T follicular helper cell (primary cell): ENCODE measurements around the gene TBC1D28.
"Not testable (repeated sequence)": the region's sequence is repeated elsewhere in the genome, so short reads cannot be mapped to it uniquely, and the experiment has no call there.

Experiments used
- DNase-seq: peaks from one replicate; pipeline ENCODE4 v3.0.0-alpha.2; 2020; ENCODE audit warnings: low read depth
- total RNA-seq, 2 experiments: gene quantifications; one replicate each; lab custom pipeline; 2026; lab: John Stamatoyannopoulos, UW

TBC1D28 gene
- 0.06 to 0.09 reads per million in 2 experiments for total RNA-seq

DNA sequence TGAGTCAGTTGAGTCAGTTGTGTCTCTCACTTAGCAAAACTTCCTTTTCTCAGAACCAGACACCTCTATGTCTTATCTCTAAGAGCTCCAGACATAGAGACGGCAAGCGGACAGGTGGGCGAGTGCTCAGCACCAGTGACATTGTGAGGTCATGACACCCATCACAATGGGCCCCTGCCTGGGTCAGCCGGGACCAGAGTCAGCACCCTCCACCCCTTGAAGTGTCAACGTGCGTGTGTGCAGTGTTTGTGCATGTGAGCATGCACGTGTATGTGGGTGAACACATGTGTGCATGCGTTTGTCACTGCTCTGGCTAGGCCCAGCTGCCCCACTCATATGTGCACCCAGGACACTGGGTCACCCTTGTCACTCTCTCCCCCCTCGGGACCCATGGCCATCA is at the start of gene TBC1D28:
TBC1D28 (minus strand) TSS at position 101 of the 400 bp plus-strand sequence. CDS start 3,039 bp downstream, outside the sequence.
- DNase-seq: not testable (repeated sequence)

DNA sequence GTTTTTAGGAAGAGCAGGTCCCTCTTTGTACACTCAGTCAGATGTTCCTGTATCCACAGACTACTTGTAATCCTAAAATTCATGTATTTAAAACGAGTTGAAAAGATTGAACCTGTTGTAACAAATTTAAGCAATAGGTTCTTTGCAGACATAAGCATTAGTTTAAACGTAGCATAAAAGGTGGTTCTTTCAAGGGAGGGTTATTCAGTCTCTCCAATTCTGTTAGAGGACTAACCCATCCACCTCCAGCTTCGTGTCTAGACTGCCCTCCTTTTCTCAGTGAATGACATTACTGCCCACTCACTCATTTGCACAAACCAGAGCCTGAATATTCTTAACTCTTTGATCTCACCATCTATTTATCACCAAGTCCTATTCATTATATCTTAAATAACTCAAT is 38.5 kb upstream of the TBC1D28 start:
- not testable (repeated sequence) for DNase-seq

DNA sequence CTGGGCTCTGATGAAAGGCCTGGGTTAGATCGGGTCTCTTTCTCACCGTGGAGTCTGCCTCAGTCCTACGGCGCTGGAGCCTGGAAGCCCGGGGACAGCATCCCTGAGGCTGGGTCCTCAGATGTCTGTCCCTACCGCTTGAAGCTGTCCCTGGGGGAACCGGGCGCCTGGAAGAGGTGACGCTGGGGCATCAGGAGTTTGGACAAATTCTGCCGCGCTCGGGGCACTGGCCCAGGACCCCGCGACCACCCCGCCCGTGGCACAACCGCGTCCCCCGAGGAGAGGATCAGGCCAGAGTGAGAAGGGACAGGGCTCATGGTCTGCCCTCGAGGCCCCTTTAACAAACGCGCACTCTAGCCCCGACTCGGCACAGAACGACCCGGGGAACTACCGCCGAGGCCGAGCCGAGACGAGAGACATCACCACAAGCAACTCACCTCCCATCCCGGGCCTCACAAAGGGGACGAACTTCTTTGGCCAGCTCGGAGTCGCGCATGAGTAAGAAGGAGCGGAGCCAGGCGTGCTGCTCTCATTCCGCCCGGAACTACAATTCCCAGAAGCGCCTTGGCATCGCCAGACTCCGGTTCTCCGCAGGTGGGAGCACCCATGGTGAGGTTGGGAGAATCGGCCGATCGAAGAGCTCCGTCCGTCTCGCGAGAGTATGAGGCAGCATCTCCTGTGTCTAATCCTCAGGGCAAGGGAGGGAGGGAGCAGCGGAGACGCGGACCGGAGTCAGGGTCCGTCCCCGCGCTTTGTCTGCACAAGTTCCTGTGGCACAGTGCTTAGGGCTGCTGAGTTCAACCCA is 37.8 kb upstream of the TBC1D28 start, which contains the start of gene FOXO3B:
FOXO3B (minus strand) TSS at position 548 of the 805 bp plus-strand sequence. CDS start 663 bp downstream, outside the sequence.
- peak; percentile 62 for DNase-seq

DNA sequence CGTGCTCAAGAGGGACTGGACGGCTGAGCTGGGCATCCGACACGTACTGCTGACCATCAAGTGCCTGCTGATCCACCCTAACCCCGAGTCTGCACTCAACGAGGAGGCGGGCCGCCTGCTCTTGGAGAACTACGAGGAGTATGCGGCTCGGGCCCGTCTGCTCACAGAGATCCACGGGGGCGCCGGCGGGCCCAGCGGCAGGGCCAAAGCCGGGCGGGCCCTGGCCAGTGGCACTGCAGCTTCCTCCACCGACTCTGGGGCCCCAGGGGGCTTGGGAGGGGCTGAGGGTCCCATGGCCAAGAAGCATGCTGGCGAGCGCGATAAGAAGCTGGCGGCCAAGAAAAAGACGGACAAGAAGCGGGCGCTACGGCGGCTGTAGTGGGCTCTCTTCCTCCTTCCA is 33.2 kb upstream of the TBC1D28 start:
- not testable (repeated sequence) for DNase-seq

DNA sequence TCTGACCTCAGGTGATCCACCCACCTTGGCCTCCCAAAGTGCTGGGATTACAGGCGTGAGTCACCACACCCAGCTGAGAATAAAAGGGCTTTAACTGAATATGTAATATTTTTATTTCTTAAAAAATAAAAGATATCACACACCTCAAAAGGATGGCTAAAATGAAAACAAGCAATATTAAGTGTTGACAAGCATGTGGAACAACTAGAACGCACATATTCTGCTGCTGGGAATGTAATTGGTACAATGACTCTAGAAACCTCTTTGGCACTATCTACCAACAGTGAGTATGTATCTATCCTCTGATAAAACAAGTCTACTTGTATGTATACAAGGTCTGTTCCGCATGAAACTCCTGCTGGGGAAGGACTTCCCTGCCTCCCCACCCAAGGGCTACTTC is 32.7 kb upstream of the TBC1D28 start:
- not testable (repeated sequence) for DNase-seq

DNA sequence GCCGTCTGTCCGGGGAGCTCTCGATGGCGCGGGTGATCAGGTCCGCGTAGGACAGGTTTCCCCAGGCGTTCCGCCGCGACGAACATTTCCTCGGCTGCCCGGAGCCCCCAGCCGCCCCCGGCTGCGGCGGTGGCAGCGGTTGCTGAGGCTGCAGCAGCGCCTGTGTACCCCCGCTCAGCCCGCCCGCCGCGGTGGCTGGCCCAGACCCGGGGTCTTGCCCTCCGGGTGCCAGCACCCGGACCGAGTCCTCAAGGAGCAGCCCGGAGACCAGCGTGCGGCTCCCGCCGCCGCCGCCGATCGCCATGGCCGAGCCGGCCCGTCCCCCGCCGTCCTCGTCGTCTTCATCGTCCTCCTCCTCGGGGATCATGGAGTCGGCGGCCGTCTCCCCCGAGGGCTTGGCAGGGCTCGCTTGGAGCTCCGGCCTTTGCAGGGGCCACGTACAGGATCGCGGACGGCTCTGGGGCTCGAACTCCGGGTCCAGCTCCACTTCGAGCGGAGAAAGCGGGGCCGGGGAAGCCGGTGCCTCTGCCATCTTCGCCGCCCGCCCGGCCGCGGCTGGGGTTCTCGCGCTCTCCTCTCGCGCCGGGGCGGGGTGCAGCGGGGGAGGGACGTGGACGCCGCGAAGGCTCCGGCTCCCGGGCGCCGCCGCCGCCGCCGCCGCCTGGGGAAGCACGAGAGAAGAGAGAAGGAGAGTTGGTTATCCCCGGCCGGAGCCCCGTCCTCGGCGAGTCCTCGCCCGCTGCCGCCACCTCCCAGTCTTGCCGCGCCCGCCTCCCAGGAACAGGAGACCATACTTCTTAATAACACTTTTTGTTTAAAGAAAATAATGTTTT is 28.4 kb upstream of the TBC1D28 start:
- not testable (repeated sequence) for DNase-seq

DNA sequence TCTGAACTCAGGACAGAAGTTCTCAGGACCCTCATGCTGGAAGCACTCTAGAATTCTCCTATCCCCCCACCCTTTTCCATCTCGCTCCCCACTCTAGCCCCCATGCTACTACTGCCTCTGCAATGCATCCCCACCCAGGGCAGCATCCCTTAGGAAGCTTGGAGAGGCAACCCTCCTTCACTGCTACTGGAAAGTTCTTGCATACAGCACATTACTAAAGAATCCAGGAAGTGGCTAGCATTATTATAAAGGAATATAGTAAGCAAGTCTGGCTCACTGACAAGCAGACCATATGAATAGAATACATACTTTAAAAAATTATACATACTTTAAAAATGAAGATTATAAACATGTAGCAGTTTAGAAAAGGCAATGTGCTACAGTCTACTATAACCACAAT is 24.4 kb upstream of the TBC1D28 start:
- not testable (repeated sequence) for DNase-seq

DNA sequence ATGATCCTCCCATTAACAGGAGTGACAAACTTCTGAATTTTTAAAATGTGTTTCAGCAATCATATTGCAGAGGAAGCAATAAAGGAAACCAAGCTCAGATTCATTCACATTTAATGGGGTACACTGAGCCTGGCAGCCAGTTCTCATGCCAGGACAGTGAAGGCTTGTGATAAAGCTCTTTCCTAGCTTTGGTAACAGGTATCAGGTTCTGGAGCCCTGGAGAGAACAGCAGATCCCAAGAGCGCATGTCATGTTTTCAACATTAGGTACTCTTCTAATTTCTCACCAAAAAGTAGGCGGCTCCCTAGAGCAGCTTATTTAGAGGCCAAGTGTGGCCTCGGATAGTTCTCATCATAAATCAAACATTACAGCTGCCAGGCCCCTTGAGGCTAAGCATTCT is 23.3 kb upstream of the TBC1D28 start:
- not testable (repeated sequence) for DNase-seq

DNA sequence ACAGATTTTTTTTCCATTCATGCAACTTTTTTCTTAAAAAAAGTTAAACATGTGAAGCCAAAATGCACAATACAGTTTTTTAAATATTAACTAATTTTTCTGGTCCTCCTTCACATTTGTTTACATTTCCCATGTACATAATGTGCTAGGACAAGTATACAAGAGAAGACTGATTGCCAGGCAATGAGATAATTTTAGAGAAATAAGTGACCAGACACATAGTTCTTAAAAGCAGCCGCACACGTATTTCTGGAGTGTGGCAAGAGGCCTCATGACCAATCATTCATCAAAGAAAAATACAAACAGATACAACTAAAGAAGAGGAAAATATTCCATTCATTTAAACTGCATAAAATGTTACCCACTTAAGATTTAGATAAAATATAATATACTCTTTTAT is 22.1 kb upstream of the TBC1D28 start:
- not testable (repeated sequence) for DNase-seq

DNA sequence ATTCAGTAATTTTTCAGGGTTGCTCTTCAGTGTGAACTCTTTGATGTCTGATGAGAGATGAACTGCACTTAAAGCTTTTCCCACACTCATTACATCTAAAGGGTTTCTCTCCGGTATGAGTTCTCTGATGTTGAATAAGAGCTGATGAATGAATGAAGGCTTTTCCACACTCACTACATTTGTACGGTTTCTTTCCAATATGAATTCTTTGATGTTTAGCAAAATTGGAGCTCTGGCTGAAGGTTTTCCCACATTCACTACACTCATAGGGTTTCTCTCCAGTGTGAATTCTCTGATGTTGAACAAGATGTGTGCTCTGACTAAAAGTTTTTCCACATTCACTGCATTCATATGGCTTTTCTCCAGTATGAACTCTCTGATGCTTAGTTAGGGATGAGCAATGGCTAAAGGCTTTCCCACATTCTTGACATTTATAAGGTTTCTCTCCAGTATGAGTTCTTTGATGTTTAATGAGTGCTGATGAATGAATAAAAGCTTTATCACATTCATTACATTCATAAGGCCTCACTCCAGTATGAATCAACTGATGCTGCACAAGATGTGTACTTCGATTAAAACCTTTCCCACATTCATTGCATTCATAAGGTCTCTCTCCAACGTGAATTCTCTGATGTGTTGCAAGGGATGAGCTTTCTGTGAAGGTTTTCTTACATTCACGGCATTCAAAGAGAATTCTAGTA is 17.9 kb upstream of the TBC1D28 start:
- not testable (repeated sequence) for DNase-seq

DNA sequence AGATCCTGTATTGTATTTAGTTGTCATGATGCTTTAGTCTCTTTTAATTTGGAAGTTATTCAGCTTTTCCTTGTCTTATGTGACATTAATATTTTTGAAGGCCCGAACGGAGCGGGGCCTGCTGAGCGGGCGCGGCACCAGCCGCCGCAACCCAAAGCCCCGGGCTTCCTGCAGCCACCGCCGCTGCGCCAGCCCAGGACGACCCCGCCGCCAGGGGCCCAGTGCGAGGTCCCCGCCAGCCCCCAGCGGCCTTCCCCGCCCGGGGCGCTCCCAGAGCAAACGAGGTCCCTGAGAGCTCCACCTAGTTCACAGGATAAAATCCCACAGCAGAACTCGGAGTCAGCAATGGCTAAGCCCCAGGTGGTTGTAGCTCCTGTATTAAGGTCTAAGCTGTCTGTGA is 5.9 kb upstream of the TBC1D28 start:
- DNase-seq: not testable (repeated sequence)

DNA sequence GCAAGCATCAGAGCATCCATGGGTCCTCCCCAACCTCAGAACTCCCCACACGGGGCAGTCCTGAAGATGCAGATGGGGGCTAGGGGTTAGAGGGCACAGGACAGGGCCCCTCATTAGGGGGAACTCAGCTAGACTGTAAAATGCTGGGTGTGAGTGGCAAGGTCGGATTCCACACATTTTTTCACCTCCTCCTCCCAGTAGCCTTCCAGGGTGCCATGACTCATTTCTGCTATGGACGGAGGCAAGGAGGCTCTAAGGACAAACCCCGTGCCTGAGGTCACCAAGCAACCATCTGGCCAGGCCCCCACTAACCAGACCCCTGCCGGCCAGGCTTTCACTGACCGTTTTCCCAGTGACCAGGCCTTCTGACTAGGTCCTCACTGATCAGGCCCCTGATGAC is 1.1 kb downstream of the TBC1D28 start:
- not testable (repeated sequence) for DNase-seq

DNA sequence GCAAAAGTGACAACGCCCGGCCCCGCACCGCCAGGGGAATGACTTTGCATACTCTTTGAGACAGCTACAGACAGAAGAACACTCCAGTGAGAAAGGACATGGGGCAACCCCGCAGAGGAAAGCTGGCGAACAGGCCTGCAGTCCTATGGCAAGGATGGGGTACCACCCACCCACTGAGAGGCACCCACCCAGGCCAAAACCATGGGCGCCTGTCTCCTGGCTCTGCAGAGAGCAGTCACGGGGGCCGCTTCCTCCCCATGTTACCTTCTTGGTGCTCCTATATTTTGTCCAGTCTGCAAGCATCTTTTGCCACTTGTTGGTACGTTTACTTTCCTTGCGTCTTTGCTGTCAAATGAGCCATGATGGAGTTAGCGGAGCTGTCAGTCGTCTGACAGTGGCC is 5.8 kb downstream of the TBC1D28 start:
- not testable (repeated sequence) for DNase-seq

DNA sequence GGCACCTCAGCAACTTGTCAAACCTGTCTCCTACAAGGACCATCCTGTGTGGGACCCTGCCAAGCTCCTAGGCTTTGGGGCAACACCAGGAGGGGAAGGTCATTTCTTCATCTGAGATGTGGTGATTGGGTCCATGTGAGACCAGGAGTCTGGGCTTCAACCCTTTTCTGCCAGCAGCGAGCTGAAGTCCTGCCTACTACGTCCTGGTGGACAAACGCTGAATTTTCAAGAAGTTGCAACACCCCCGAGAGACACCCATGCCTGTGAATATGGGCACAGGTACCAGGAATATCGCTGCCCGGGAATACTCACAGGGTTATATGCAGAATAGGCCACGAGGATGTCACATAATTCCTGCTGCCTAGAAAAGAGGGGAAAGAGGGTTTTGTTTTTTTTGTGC is 8.0 kb downstream of the TBC1D28 start:
- DNase-seq: not testable (repeated sequence)

DNA sequence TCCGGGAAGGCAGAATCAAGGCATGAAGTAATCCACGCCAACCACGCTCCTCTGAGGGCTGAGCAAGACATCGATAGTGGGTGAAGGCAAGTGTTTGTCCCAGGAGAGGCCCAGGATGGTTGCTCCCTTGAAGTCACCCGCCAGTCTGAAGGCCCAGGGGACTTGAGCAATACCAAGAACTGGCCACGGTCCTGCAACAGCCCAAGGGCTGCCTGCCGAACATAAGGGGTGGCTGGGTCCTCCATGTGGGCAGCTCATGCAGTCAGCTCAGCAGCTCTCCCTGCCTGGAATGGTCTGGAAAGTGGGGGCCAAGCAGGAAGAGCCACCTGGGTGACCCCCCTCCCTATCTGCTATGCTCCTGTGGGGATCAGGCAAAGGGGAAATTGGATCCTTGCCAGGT is 8.4 kb downstream of the TBC1D28 start:
- not testable (repeated sequence) for DNase-seq

DNA sequence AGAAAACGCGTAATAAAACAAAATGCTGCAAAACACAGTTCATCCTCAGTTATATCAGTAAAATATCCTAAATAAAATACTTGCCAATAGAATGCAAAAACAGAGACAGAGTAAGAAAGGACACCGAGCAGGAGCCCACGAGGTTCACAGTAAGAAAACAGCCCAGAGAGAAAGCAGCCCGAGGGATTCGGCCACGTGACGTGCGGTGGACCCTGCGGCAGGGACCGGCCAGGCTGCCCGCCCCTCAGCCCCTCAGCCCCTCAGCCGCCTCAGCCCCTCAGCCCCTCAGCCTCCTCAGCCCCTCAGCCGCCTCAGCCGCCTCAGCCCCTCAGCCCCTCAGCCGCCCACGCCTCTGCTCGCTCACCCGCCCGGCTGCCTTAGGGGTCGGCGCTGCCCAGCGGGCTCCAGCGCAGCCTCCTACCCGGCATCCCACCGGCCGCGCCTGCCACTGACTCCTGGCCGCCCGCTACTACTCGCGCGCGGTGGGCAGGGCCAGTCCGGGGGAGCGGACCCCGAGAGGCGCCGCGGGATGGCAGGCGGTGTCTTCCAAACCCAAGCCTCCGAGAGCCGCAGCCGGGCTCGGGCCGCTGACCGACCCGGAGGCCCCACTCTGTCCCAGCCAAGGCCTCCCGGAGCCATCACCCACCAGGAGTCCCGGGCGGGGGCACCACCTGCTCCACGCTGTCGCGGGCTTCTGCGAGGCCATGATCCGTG is 9.5 kb downstream of the TBC1D28 start:
- not testable (repeated sequence) for DNase-seq

DNA sequence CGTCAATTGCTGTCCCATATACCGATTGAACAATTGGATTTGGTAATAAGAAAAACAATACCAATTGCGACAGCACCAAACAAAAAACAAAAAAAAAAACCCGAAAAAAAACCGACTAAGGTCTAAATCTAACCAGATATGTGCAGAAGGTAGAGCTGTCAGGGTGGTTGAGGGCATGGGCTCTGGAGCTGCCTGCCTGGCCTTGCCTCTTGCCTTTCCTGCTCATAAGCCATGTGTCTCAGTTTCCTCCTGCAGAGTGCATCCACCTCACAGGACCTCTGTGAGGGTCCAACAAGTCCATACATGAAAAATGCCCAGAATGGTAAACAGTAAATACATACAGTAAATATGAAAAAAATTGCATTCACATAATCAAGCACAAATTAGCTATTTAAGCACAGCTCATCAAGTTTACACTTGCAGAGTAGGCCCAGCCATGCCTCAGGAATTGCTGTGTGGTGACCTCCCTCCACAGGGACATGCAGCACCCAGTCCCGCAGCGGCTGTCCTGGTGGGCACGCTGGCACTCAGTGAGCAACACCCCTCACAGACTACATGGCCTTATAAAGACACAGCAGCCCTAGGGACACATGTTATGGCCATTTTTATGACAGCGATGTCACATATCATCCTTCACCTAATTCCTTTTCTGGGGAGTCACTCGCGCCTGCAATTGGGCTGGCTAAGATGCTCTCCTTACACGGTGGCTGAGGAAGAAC is 17.9 kb downstream of the TBC1D28 start:
- DNase-seq: no peak

DNA sequence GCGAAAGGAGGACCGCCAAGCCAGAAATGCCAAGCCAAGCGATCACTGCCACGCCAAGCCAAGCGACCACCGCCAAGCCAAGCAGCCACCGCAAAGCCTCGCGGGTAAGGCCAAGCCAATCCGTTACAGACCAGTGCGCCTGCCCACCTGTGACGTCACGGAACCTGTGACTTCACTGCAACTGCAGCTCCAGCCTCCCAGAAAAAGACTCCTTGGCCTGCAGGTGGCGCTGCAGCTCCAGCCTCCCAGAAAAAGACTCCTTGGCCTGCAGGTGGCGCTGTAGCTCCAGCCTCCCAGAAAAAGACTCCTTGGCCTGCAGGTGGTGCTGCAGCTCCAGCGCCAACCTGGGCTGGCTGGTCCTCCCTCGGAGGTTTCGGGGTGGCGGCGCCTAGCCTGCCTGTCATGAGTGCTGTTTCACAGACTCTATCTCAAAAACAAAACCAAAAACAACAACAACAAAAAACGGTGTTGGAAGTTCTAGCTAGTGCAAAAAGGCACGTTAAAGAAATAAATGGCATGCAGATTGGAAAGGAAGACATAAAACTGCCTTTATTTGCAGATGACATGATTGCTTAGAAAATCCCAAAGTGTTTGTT is 18.6 kb downstream of the TBC1D28 start:
- DNase-seq: peak; percentile 90

DNA sequence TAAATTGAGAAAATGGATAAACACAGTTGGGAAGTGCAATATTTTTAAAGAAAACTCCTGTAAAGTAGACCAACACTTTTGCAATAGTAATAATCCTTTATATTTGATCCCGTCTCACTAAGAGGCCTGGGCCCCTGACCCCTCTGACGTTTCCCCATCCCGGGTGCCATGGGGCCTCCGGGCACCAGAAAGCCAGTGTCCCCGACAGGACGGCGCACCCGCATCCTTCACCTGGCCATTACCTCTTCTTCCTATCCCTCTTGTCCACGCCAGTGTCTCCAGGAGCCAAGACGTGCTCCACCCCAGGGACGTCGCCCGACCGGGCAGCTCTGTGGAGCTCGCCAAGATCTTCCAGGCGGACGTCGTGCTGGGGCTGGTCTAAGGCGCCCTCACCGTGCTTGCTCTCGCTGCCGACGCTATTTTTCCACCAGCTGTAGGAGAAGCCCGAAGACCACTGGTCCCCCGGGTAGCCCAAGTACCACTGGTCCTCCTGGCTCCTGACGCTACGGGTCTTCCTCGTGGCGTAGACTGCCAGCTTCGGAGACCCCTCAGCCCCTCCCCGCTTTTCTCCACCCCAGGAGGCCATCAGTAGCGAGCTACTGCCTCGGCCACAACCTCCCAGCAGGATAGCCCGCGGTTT is 19.2 kb downstream of the TBC1D28 start:
- DNase-seq: not testable (repeated sequence)

DNA sequence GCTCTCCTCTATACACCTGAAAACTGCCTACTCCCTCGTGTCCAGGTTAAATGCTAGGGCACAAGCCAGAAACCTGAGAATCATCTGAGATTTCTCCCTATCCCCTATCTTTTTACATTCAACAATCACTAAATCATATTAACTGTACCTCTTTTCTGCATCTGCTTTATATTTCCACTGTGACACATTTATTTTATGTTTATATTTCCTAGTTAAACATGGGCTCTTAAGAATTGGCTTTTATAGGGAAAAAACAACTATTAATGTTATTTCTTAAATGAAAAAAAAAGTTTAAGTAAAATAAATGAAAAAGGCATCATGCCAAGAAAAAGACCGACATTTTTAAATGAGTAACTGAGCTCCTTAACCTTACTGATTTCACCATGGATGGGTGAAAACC is 26.6 kb downstream of the TBC1D28 start:
- DNase-seq: not testable (repeated sequence)
